ENCODE measurements around the gene FSD2.
"Not testable (repeated sequence)": the region's sequence is repeated elsewhere in the genome, so short reads cannot be mapped to it uniquely, and the experiment has no call there.

FSD2 gene

DNA sequence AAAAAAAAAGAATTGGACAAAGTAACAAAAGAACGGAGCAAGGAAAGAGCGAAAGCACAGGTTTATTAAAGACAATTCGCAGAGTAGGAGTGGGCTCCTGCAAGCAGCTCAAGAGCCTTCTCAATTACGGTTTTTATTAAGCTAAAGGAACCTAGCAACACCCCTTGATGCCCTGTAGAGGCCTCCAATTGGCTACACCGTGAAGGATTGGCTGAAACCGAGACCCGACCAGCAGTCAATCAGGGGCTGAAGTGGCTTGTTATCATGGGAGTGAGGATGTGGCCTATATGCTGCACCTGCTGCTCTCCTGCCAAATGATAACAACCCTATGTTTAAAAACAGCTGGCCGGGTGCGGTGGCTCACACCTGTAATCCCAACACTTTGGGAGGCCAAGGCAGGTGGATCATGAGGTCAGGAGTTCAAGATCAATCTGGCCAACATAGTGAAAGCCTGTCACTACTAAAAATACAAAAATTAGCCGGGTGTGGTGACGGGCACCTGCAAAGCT lies 75.8 kb downstream of the FSD2 start:
- DNase-seq: no peak

DNA sequence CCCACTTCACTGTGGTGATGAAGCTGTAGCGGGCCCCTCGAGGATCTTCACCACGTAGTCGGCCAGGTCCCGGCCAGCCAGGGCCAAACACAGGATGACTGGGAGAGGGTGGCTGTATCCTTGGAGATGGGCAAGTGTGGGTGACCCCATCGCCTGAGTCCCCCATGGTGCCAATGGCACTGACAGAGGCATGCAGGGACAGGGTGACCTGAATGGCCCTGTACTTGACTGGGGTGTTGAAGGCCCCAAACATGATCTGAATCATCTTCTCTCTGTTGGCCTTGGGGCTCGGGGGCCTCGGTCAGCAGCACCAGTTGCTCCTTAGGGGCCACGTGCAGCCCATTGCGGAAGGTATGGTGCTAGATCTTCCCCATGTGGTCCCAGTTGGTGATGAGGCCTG lies 79.1 kb downstream of the FSD2 start:
- no peak for DNase-seq

DNA sequence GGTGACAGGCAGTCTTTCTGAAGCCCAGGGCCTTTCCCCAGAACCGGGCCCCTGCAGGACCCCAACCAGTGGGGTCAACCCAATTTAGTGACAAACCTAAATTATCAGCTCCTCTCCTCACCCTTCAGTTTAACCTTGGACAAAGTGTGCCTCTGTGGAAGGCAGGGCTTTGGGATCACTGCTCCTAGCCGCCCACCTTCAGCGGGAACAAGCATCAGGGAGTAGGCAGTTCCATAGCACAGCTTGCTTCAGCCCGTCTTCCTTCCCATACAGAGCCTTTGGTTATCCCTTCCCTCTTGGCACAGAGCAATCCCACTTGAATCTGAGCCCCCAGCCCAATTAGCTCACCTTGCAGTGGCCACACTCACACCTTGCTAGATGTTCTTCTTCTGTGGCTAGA lies 90.9 kb downstream of the FSD2 start:
- no peak for DNase-seq

DNA sequence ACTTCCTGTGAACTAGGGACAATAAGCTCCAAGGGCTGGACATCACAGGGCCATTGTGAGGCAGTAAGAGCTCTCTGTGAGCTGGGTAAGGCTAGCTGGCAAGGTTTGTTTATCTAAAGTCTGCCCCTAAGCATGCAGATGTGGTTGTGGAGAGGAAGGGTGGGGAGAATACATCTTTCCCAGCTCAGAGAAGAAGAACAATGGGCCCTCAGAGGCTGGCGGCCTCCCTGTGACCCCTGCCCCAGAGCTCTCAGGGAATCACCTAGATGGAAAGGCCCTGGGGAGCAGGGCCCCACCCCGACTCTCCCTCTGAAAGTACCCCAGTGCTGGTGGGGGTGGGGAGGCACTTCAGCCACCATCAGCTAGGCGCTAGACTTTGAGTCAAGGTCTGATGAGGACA lies 91.9 kb downstream of the FSD2 start:
- DNase-seq: no peak

DNA sequence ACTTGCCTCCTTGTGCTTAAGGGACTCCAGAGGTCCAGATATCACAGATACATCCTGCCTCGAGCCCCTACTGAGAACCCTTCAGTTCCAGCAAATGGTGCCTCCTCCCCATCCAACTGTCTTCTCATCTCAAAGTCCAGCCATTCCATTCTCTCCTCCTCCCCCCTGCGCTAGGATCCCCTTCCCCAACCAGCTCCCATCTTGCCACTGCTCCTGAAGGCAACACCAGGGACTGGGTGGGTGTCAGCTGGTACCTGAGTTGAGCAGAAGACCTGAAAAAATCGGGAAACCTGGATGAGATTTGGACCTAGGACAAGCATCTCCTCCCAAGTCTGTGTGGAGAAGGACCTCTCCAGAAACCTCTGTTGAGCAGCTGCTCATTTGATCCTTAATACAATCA lies 93.8 kb downstream of the FSD2 start:
- no peak for DNase-seq

DNA sequence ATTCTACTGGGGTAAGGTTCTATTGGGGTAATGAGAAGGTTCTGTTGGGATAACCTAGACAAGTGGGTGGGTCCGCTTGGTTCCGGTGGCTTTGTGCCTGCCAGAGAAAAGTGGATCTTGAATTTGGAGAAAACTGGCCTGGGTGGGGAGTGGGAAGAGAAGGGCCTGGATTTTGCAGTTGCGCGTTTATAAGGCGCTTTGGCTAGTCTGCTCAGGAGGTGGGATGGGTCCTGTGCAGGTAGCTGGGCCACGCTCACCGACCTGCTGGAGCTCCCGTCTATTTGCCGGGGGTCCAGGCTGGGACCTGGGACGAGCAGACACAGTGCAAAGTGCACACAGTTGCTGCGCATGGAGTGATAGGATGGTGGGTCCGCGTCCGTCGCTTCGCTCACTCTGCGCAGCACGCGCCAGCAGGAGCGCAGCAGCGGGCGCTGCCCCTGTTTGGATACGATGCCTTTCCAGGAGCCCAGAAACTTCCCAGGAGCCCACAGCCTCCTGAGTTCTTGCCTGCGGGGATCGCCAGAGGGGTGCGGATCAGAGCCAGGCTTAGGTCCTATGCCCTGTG lies 94.9 kb downstream of the FSD2 start:
- DNase-seq: no peak

DNA sequence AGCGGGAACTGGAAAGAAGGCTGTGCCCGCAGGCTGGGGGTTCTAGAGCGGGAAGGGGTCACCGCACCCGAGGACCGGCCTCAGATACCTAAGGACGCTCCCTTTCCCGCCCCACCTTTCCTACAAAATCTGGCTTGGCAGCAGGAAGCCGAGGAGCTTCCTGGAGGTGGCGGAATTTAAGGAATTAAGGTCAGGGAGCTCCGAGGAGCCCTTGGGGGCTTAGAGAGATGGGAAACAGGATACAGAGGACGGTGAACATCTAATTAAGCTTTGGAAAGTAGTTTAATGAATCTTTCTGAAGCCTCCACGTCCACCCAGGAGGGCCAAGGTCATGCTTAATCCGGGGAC lies 95.7 kb downstream of the FSD2 start:
- no peak for DNase-seq

DNA sequence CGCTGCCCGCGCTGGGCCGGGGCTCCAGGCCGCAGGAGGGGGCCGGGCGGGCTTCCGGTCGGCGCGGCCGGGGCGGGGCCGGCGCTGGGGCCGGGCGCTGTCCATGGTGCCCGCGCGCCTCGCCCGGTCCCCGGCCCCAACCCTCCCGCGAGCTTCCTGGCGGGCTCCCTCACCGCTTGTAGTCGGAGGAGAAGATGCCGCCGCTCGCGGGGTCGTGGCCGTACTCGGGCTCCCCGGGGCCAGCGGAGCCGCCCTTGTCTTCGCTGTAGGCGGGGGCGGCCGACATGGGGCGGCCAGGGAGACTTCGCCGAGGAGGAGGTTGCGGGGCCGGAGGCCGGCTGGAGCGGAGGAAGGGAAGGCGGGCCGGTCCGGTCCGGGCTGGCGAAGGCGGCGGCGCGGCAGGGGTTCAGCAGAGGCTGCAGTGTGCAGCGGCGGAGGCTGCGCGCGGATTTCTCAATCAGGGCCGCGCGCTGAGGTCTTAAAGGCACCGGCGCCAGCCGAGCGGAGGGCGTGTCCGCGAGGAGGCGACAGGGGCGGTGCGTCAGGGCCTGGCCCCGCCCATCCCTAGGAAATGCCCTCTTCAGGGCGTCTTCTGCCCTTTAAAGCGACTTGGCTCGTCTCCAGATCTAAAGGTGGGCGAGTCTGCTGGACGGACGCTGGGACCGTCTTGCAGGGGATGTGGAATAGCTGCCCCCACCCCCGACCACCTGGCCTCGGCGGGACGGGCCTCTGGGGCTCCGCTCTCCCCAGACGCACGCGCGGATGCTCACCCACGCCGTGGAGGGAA lies 96.3 kb downstream of the FSD2 start, which contains the start of gene AP3B2:
Gene AP3B2 (minus strand): TSS at position 455 of the 787 bp plus-strand sequence. CDS start 169 bp downstream, at position 286.
- peak; percentile 72 for DNase-seq

DNA sequence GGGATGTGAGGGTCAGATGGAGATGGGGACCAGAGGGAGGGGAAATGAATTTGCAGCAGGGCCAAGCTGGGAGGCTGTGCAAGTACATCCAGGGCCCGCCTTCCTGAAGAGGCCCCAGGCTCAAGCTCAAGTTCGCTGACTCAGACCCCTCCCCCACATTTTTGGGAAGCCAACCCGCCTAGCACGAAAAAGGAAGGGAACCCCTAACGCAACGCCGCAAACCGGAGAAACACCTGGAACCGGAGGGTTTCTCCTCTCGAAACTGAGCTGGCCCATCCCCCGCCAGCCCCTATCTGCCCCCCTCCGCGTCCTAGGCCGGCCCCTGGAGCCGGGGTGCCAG lies 96.8 kb downstream of the FSD2 start:
- no peak for DNase-seq

DNA sequence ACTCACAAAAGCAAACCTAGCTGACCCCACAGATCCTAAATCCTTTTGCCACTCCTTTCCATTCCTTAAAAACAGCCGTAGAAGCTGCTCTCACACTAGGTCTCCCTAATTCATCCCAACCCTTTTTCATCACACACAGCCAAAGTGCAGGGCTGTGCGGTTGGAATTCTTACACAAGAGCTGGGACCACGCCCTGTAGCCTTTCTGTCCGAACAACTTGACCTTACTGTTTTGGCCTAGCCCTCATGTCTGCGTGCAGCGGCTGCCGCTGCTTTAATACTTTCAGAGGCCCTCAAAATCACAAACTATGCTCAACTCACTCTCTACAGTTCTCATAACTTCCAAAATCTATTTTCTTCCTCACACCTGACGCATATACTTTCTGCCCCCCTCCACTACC lies 100.0 kb downstream of the FSD2 start:
- DNase-seq: not testable (repeated sequence)

Data from SHP77 treated with DMSO at 0.1 percent for 48 hours (cell line).